ENCODE results near the gene JUP.

JUP gene

DNA sequence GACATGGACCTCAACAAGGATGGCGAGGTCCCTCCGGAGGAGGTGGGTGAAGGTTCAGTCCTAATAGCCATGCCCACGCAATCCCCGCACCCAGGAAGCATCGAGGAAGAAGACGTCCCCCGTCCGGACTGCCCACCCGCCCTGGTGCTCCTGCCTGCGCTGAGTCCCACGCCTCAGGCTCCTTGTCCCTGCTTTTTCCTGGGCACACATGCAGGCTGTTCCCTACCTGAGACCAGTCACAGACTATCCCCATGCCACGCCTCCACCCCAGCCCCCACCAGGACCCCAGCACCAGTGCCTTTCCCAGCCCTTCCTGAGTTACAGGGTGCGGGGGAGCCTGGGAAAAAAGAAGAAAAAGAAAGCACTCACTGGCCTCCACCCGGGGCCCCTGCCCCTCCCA lies 35.3 kb upstream of the JUP start:
- Histone ChIP-seq H3K4me1 (ENCODE audit: control insufficient read depth, insufficient read depth, low read length) (peaks cover 19% of the 10 kb centered on the region), H3K27ac (ENCODE audit: insufficient read depth, low read depth, low read length, poor library complexity, severe bottlenecking) (no peak overlapping the region), H3K9me3 (ENCODE audit: control insufficient read depth, low read length) (no peaks in the 10 kb centered on the region), H3K27me3 (ENCODE audit: control insufficient read depth, insufficient read depth, low read length, poor library complexity, severe bottlenecking) (no peaks in the 10 kb centered on the region), H3K4me3 (ENCODE audit: insufficient read depth, low read depth, low read length) (no peak overlapping the region), H3K36me3 (ENCODE audit: control insufficient read depth, insufficient read depth, low read length) (peaks cover 17% of the 10 kb centered on the region)
- WGBS, 2 experiments: 94% methylated on average over 14 of the region's 14 CpGs

GRCh38 chr17:41818024-41818423 lies 31.5 kb upstream of the JUP start:
- Histone ChIP-seq H3K27me3 (ENCODE audit: control insufficient read depth, insufficient read depth, low read length, poor library complexity, severe bottlenecking) (no peaks in the 10 kb centered on the region), H3K36me3 (ENCODE audit: control insufficient read depth, insufficient read depth, low read length) (peaks cover 11% of the 10 kb centered on the region), H3K9me3 (ENCODE audit: control insufficient read depth, low read length) (no peaks in the 10 kb centered on the region), H3K4me1 (ENCODE audit: control insufficient read depth, insufficient read depth, low read length) (peaks cover 25% of the 10 kb centered on the region), H3K4me3 (ENCODE audit: insufficient read depth, low read depth, low read length) (no peak overlapping the region), H3K27ac (ENCODE audit: insufficient read depth, low read depth, low read length, poor library complexity, severe bottlenecking) (no peak overlapping the region)
- 95% methylated on average over 20 of the region's 20 CpGs for WGBS, 2 experiments

DNA sequence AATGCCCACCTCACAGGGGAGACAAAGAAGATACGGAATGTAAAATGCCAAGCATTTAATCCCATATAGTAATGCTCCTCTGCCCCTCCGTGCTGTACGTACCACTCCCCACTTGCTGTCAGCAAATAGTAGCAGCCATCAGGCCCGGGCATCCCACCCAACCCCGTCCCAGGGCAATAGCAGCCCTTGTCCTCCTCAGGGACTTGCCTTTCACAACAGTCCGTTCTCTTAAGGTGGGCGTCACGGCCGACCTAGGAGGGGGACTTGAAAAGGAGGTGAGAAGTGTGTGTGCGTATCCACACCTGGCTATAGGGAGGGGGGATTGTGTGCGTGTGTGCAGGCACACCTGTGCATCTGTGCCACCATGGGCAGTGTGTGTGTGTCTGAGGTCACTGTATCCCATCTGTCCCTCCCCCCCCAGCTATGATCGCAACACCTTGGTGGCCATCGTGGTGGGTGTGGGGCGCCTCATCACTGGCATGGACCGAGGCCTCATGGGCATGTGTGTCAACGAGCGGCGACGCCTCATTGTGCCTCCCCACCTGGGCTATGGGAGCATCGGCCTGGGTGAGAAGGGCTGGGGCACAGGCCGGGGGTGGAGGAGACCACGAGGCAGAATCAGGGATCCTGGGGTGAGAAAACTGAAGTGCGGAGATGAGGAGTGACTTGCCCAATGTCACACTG lies 30.3 kb upstream of the JUP start:
- peaks cover 10% of the 10 kb centered on the region for H3K36me3 ChIP-seq (ENCODE audit: control insufficient read depth, insufficient read depth, low read length)
- H3K9me3 ChIP-seq (ENCODE audit: control insufficient read depth, low read length): no peaks in the 10 kb centered on the region
- WGBS, 2 experiments: 95 to 96% methylated on average over 23 of the region's 23 CpGs
- H3K4me3 ChIP-seq (ENCODE audit: insufficient read depth, low read depth, low read length): no peak overlapping the region
- H3K27ac ChIP-seq (ENCODE audit: insufficient read depth, low read depth, low read length, poor library complexity, severe bottlenecking): no peak overlapping the region
- peaks cover 15% of the 10 kb centered on the region for H3K4me1 ChIP-seq (ENCODE audit: control insufficient read depth, insufficient read depth, low read length)
- no peaks in the 10 kb centered on the region for H3K27me3 ChIP-seq (ENCODE audit: control insufficient read depth, insufficient read depth, low read length, poor library complexity, severe bottlenecking)

- WGBS, 2 experiments: 88 to 95% methylated on average over 1 of the region's 1 CpG
- H3K4me3 ChIP-seq (ENCODE audit: insufficient read depth, low read depth, low read length): peak overlapping the region; percentile 85
- H3K36me3 ChIP-seq (ENCODE audit: control insufficient read depth, insufficient read depth, low read length): peaks cover 10% of the 10 kb centered on the region
- H3K4me1 ChIP-seq (ENCODE audit: control insufficient read depth, insufficient read depth, low read length): peaks cover 12% of the 10 kb centered on the region
- no peaks in the 10 kb centered on the region for H3K27me3 ChIP-seq (ENCODE audit: control insufficient read depth, insufficient read depth, low read length, poor library complexity, severe bottlenecking)
- no peak overlapping the region for H3K27ac ChIP-seq (ENCODE audit: insufficient read depth, low read depth, low read length, poor library complexity, severe bottlenecking)
- H3K9me3 ChIP-seq (ENCODE audit: control insufficient read depth, low read length): no peaks in the 10 kb centered on the region
Observed at GRCh38 chr17:41814195-41814594, 27.7 kb upstream of the JUP start.

DNA sequence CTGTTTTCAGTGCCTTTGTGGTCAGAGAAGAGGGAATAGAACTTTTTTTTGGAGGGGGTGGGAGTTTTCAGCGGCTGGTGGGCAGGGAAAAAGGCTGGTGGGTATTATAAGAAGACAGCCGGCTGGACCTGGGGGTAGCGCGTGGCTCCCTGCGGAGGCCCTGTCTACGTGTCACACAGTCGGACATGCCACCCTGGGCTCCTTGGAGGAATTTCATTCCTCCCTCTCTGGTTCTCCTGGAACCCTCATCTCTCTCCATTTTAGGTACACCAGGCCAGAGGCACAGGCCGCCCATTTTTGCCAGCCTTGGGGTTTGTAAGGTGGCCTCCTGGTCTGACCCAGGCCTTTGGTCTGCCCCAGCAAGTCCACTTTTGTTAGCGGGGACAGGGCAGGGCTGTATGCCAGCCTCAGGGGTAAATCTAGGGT lies 27.2 kb upstream of the JUP start:
- no peaks in the 10 kb centered on the region for H3K27me3 ChIP-seq (ENCODE audit: control insufficient read depth, insufficient read depth, low read length, poor library complexity, severe bottlenecking)
- WGBS, 2 experiments: 18 to 19% methylated on average over 9 of the region's 9 CpGs
- peak overlapping the region; percentile 85 for H3K4me3 ChIP-seq (ENCODE audit: insufficient read depth, low read depth, low read length)
- peaks cover 10% of the 10 kb centered on the region for H3K36me3 ChIP-seq (ENCODE audit: control insufficient read depth, insufficient read depth, low read length)
- H3K9me3 ChIP-seq (ENCODE audit: control insufficient read depth, low read length): no peaks in the 10 kb centered on the region
- no peak overlapping the region for H3K27ac ChIP-seq (ENCODE audit: insufficient read depth, low read depth, low read length, poor library complexity, severe bottlenecking)
- H3K4me1 ChIP-seq (ENCODE audit: control insufficient read depth, insufficient read depth, low read length): peaks cover 10% of the 10 kb centered on the region

- Histone ChIP-seq H3K4me1 (ENCODE audit: control insufficient read depth, insufficient read depth, low read length) (peaks cover 10% of the 10 kb centered on the region), H3K9me3 (ENCODE audit: control insufficient read depth, low read length) (no peaks in the 10 kb centered on the region), H3K27me3 (ENCODE audit: control insufficient read depth, insufficient read depth, low read length, poor library complexity, severe bottlenecking) (no peaks in the 10 kb centered on the region), H3K4me3 (ENCODE audit: insufficient read depth, low read depth, low read length) (peak overlapping the region; percentile 85), H3K36me3 (ENCODE audit: control insufficient read depth, insufficient read depth, low read length) (peaks cover 8% of the 10 kb centered on the region), H3K27ac (ENCODE audit: insufficient read depth, low read depth, low read length, poor library complexity, severe bottlenecking) (peak overlapping the region; percentile 72)
- 1 to 2% methylated on average over 12 of the region's 12 CpGs for WGBS, 2 experiments
Observed at GRCh38 chr17:41813152-41813680, 26.7 kb upstream of the JUP start.

GRCh38 chr17:41812381-41813151 lies 26.1 kb upstream of the JUP start, which contains the start of gene FKBP10:
Gene FKBP10, plus strand, starts transcription at chr17:41813004. Its CDS starts 31 bp downstream, at chr17:41813035.
- Histone ChIP-seq H3K27ac (ENCODE audit: insufficient read depth, low read depth, low read length, poor library complexity, severe bottlenecking) (peak within 1 kb of the TSS; percentile 72), H3K27me3 (ENCODE audit: control insufficient read depth, insufficient read depth, low read length, poor library complexity, severe bottlenecking) (no peaks in the 10 kb centered on the region), H3K36me3 (ENCODE audit: control insufficient read depth, insufficient read depth, low read length) (peaks cover 9% of the 10 kb centered on the region), H3K9me3 (ENCODE audit: control insufficient read depth, low read length) (no peaks in the 10 kb centered on the region), H3K4me1 (ENCODE audit: control insufficient read depth, insufficient read depth, low read length) (peaks cover 10% of the 10 kb centered on the region), H3K4me3 (ENCODE audit: insufficient read depth, low read depth, low read length) (peak within 1 kb of the TSS; percentile 85)
- 0% methylated on average over 31 to 35 of the region's 35 CpGs for WGBS, 2 experiments

- Histone ChIP-seq H3K9me3 (ENCODE audit: control insufficient read depth, low read length) (no peaks in the 10 kb centered on the region), H3K27ac (ENCODE audit: insufficient read depth, low read depth, low read length, poor library complexity, severe bottlenecking) (peak within 1 kb of the TSS; percentile 72), H3K4me1 (ENCODE audit: control insufficient read depth, insufficient read depth, low read length) (peaks cover 10% of the 10 kb centered on the region), H3K36me3 (ENCODE audit: control insufficient read depth, insufficient read depth, low read length) (peaks cover 9% of the 10 kb centered on the region), H3K27me3 (ENCODE audit: control insufficient read depth, insufficient read depth, low read length, poor library complexity, severe bottlenecking) (no peaks in the 10 kb centered on the region), H3K4me3 (ENCODE audit: insufficient read depth, low read depth, low read length) (peak within 1 kb of the TSS; percentile 85)
- 0% methylated on average over 96 of the region's 96 CpGs for WGBS, 2 experiments
Observed at GRCh38 chr17:41811549-41812380, 25.3 kb upstream of the JUP start, which contains the start of gene P3H4. Gene P3H4, minus strand, starts transcription at chr17:41811949. Its CDS starts 34 bp downstream, at chr17:41811915.

DNA sequence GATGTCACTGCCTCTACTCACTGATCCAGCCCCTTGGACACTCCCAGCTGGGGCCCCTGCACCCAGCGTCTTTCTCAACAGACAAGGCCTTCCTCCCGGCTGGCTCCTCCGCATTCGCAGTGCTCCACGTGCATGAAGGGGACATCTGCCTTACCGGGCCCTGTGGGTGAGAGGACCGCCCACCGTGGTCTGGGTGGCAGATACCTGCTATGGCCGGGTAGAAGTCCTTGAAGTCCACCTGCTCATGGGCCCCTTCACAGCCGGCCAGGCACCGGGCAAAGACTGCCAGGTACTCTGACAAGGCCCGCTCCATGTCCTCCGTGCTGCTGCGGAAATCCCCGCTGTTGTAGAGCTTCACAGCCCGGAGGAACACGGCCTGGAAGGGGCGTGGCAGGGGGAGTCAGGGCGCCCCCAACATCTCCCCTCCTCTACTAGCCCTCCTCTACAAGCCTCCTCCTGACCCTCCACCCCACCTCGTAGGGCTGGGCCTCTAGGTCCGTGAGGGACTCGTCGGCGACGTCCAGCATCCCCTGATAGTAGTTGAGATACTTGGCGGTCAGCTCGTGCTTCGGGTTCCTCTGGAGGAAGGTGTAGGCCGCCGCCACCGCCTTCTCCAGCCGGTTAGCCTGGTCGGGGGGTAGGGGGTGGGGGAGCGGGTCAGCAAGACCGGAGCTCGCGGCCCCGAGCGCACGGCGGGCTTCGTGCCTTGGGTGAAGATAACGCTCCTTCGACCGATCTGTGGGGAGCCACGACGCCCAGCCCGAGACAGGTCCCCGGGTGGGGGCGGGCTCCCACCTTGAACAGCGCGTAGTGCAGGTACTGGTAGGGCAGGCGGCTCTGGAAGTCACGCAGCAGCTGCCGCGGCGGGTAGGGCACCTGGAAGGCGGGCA lies 24.4 kb upstream of the JUP start:
- WGBS, 2 experiments: 23 to 24% methylated on average over 58 of the region's 58 CpGs
- H3K27me3 ChIP-seq (ENCODE audit: control insufficient read depth, insufficient read depth, low read length, poor library complexity, severe bottlenecking): no peaks in the 10 kb centered on the region

More for the DNA sequence above, 24.4 kb upstream of the JUP start:
- H3K36me3 ChIP-seq (ENCODE audit: control insufficient read depth, insufficient read depth, low read length): peaks cover 9% of the 10 kb centered on the region
- H3K4me3 ChIP-seq (ENCODE audit: insufficient read depth, low read depth, low read length): peak overlapping the region; percentile 85
- H3K27ac ChIP-seq (ENCODE audit: insufficient read depth, low read depth, low read length, poor library complexity, severe bottlenecking): no peak overlapping the region
- H3K4me1 ChIP-seq (ENCODE audit: control insufficient read depth, insufficient read depth, low read length): peaks cover 10% of the 10 kb centered on the region
- no peaks in the 10 kb centered on the region for H3K9me3 ChIP-seq (ENCODE audit: control insufficient read depth, low read length)

All from ectodermal cell (in vitro differentiated cells).